Sigmoid colon (tissue), 7 donors: ENCODE measurements around the gene UTS2B. TPM values are rescaled to one million over a fixed set of nuclear protein-coding genes. Genes with fewer than 3 reads are reported as not detected.

ENCODE experiments used
- DNase-seq: peaks from one replicate; pipeline ENCODE4 v3.0.0-alpha.2; 2019
- H3K27ac ChIP-seq, 4 donors: fragments of 200-600 bp; sonication (generic); one replicate each; pipeline ENCODE4 v1.5.1; 2016 to 2019; ENCODE audit warnings: mild to moderate bottlenecking in 1 of 4
- H3K27me3 ChIP-seq, 3 donors: fragments of 200-600 bp; sonication (generic); one replicate each; pipeline ENCODE4 v1.5.1; 2019; ENCODE audit warnings: mild to moderate bottlenecking in 1 of 3
- H3K36me3 ChIP-seq, 4 donors: fragments of 200-600 bp; sonication (generic); one replicate each; pipeline ENCODE4 v1.5.1; 2016 to 2019
- H3K4me1 ChIP-seq, 4 donors: fragments of 200-600 bp; sonication (generic); one replicate each; pipeline ENCODE4 v1.5.1; 2017 to 2019
- H3K4me3 ChIP-seq, 4 donors: fragments of 200-600 bp; sonication (generic); one replicate each; pipeline ENCODE4 v1.5.1; 2017 to 2019; ENCODE audit warnings: mild to moderate bottlenecking in 2 of 4, moderate library complexity in 1 of 4
- H3K9me3 ChIP-seq, 4 donors: fragments of 200-600 bp in 3 of 4; sonication (generic) in 3 of 4; one replicate each; pipeline versions ENCODE4 v1.5.1 to v1.6.1; 2013 to 2019
- CTCF ChIP-seq, 4 experiments: fragments of 450-650 bp in 3 of 4; fragments of 200-600 bp in 1 of 4; IDR thresholded peaks; one replicate each; pipeline ENCODE4 v1.5.1; 2016 to 2019; ENCODE audit warnings: antibody characterized with exemption in 4 of 4, mild to moderate bottlenecking in 3 of 4, moderate library complexity in 2 of 4
- EP300 ChIP-seq, 4 donors: sonication (generic); formaldehyde crosslinking; IDR thresholded peaks; one replicate each; pipeline ENCODE4 v1.6.1; 2017; ENCODE audit warnings: antibody characterized with exemption in 4 of 4
- POLR2A ChIP-seq, 2 donors: fragments of 450-650 bp; IDR thresholded peaks; one replicate each; pipeline ENCODE4 v1.6.1; 2016; ENCODE audit warnings: antibody characterized with exemption in 2 of 2, mild to moderate bottlenecking in 2 of 2, moderate library complexity in 2 of 2
- POLR2AphosphoS5 ChIP-seq, 4 donors: sonication (generic); formaldehyde crosslinking; IDR thresholded peaks; one replicate each; pipeline ENCODE4 v1.6.1; 2017; ENCODE audit warnings: antibody characterized with exemption in 4 of 4
- WGBS, 2 donors: extraction: QIAGEN DNeasy Blood & Tissue Kit; methylation state at CpG; one replicate each; pipeline ENCODE4 v1.1.7; 2013; 5-methylcytosine and 5-hydroxymethylcytosine counted together
- intact Hi-C: fragments of 100-400 bp; cut with DNase I; formaldehyde crosslinking; loops from one replicate; pipeline ENCODE4 v1.15.1; 2023
- polyA plus RNA-seq, 3 donors: library from polyadenylated mRNA; stranded (reverse); fragments of 200-250 nt; gene quantifications; one replicate each; pipeline ENCODE4 v1.2.3, GENCODE V29; 2013
- total RNA-seq, 4 donors: library from RNA; depleted of rRNA; stranded (reverse); fragments of >200 nt; gene quantifications; one replicate each; pipeline ENCODE4 v1.1.0, GENCODE V29; 2016
- donor health status: healthy with polysubstance abuse.
- donor health status: Bipolar disorder and iron deficiency.
- donor health status: healthy.

UTS2B gene
- total and polyA plus RNA-seq, 7 donors = 0.17 to 0.71 (median 0.28) TPM; not detected in 4

DNA sequence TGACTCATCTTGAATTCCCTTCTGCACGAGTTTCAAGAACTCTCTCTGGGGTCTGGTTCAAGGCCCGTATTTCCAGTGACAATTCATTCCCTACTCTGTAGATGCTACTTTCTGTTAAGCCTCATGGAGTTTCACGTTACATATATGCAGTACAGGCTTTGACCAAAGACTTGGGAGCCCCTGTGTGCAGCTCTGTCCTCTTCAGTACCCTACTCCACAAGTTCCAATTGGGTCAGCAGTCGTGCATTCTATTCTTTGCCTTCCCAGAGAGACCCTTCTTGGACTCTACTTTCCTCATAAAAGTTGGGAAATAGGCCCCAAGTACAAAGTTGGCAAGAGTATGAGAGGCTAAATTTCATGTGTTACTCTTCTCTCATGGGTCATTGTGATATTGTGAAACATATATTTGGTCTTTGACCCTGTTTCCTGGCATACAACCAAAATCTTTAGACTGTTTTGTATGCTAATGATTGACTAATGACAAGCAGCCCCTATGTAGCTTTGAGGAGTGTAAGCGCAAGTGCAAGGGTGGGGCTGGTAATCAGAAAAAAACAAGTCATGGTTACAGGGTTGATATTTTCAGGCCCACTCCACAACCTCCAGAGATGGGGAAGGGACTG is 16.1 kb downstream of the UTS2B start:
- 80 to 93% methylated on average over 5 of the region's 5 CpGs for WGBS, 2 donors

GRCh38 chr3:191313296-191313695 is 17.0 kb downstream of the UTS2B start:
- intact Hi-C loops = no loop called here
- no peak for TF ChIP-seq CTCF (IDR thresholded peaks at IDR 0.05)
- TF ChIP-seq POLR2AphosphoS5 (IDR thresholded peaks at IDR 0.05) = no peak
- no peak for TF ChIP-seq POLR2A (IDR thresholded peaks at IDR 0.05)
- TF ChIP-seq EP300 (IDR thresholded peaks at IDR 0.05) = no peak
- Histone ChIP-seq H3K27ac (no peak overlapping the region), H3K36me3 (no peaks in the 10 kb centered on the region), H3K4me3 (no peak overlapping the region), H3K27me3 (no peaks in the 10 kb centered on the region), H3K9me3 (no peaks in the 10 kb centered on the region), H3K4me1 (no peaks in the 10 kb centered on the region)
- 49 to 79% methylated on average over 2 of the region's 2 CpGs for WGBS, 2 donors
- no peak for DNase-seq

More for the DNA sequence above, 16.1 kb downstream of the UTS2B start:
- H3K4me1 ChIP-seq = no peaks in the 10 kb centered on the region
- H3K27me3 ChIP-seq = no peaks in the 10 kb centered on the region
- intact Hi-C loops = no loop called here
- TF ChIP-seq POLR2AphosphoS5 (IDR thresholded peaks at IDR 0.05) (no peak), CTCF (IDR thresholded peaks at IDR 0.05) (no peak)
- DNase-seq = no peak
- H3K27ac ChIP-seq = no peak overlapping the region
- H3K36me3 ChIP-seq = no peaks in the 10 kb centered on the region
- no peak overlapping the region for H3K4me3 ChIP-seq
- H3K9me3 ChIP-seq = no peaks in the 10 kb centered on the region

GRCh38 chr3:191307341-191307740 is 23.0 kb downstream of the UTS2B start:
- intact Hi-C loops = no loop called here
- 77 to 82% methylated on average over 4 of the region's 4 CpGs for WGBS, 2 donors
- Histone ChIP-seq H3K27me3 (no peaks in the 10 kb centered on the region), H3K4me3 (no peak overlapping the region), H3K36me3 (no peaks in the 10 kb centered on the region), H3K4me1 (no peaks in the 10 kb centered on the region), H3K27ac (no peak overlapping the region), H3K9me3 (no peaks in the 10 kb centered on the region)
- TF ChIP-seq POLR2AphosphoS5 (IDR thresholded peaks at IDR 0.05) = no peak
- TF ChIP-seq EP300 (IDR thresholded peaks at IDR 0.05) = no peak
- no peak for DNase-seq

- Histone ChIP-seq H3K27ac (no peak overlapping the region), H3K27me3 (no peaks in the 10 kb centered on the region), H3K4me3 (no peak overlapping the region), H3K36me3 (no peaks in the 10 kb centered on the region), H3K9me3 (no peaks in the 10 kb centered on the region), H3K4me1 (no peaks in the 10 kb centered on the region)
- WGBS, 2 donors = 91 to 94% methylated on average over 4 of the region's 4 CpGs
- TF ChIP-seq POLR2A (IDR thresholded peaks at IDR 0.05) = no peak
- TF ChIP-seq EP300 (IDR thresholded peaks at IDR 0.05) = no peak
- no peak for TF ChIP-seq CTCF (IDR thresholded peaks at IDR 0.05)
- no peak for TF ChIP-seq POLR2AphosphoS5 (IDR thresholded peaks at IDR 0.05)
- intact Hi-C loops = no loop called here
- no peak for DNase-seq
These were observed 23.9 kb downstream of the UTS2B start for GRCh38 chr3:191306428-191306827.

GRCh38 chr3:191303596-191303995 is 26.7 kb downstream of the UTS2B start:
- TF ChIP-seq POLR2AphosphoS5 (IDR thresholded peaks at IDR 0.05) (no peak), CTCF (IDR thresholded peaks at IDR 0.05) (no peak), POLR2A (IDR thresholded peaks at IDR 0.05) (no peak), EP300 (IDR thresholded peaks at IDR 0.05) (no peak)
- Histone ChIP-seq H3K27me3 (no peaks in the 10 kb centered on the region), H3K4me1 (no peaks in the 10 kb centered on the region), H3K9me3 (no peaks in the 10 kb centered on the region), H3K27ac (no peak overlapping the region), H3K4me3 (no peak overlapping the region), H3K36me3 (no peaks in the 10 kb centered on the region)
- 86 to 90% methylated on average over 3 of the region's 3 CpGs for WGBS, 2 donors
- intact Hi-C loops = no loop called here
- DNase-seq = no peak
